ENCODE measurements around the gene TNRC18.
A peak's percentile ranks its signal among the peaks of the same experiment; 100 is the strongest.

The TNRC18 gene

GRCh38 chr7:5425507-5426225, 2.0 kb upstream of the TNRC18 start:
- DNase-seq = no peak

GRCh38 chr7:5424749-5425506, 1.3 kb upstream of the TNRC18 start:
- DNase-seq = no peak

GRCh38 chr7:5423976-5424748, 528 bp upstream of the TNRC18 start:
- DNase-seq = peak; percentile 85

- no peak for DNase-seq
Observed at GRCh38 chr7:5422396-5423305, 983 bp downstream of the TNRC18 start.

- DNase-seq = no peak
Observed at GRCh38 chr7:5421714-5422395, 1.8 kb downstream of the TNRC18 start.

GRCh38 chr7:5420881-5421713, 2.5 kb downstream of the TNRC18 start:
- no peak for DNase-seq

GRCh38 chr7:5420067-5420880, 3.4 kb downstream of the TNRC18 start:
- no peak for DNase-seq

GRCh38 chr7:5419539-5420066, 4.0 kb downstream of the TNRC18 start:
- no peak for DNase-seq

- DNase-seq = no peak
Observed at GRCh38 chr7:5418285-5418582, 5.4 kb downstream of the TNRC18 start.

GRCh38 chr7:5417106-5418071, 6.2 kb downstream of the TNRC18 start:
- DNase-seq = no peak

- no peak for DNase-seq
Observed at GRCh38 chr7:5414916-5415315, 8.7 kb downstream of the TNRC18 start.

- no peak for DNase-seq
Observed at GRCh38 chr7:5413449-5413786, 10.2 kb downstream of the TNRC18 start.

- no peak for DNase-seq
Observed at GRCh38 chr7:5408777-5409176, 14.9 kb downstream of the TNRC18 start.

GRCh38 chr7:5406957-5407945, 16.4 kb downstream of the TNRC18 start:
- DNase-seq = no peak

GRCh38 chr7:5404421-5404826, 19.2 kb downstream of the TNRC18 start:
- DNase-seq = no peak

GRCh38 chr7:5403442-5403841, 20.2 kb downstream of the TNRC18 start:
- no peak for DNase-seq

GRCh38 chr7:5397736-5398135, 25.9 kb downstream of the TNRC18 start:
- DNase-seq = no peak
